Measurements from ENCODE around the gene QSER1.
"Not testable (repeated sequence)": the region's sequence is repeated elsewhere in the genome, so short reads cannot be mapped to it uniquely, and the experiment has no call there.

Gene QSER1

DNA sequence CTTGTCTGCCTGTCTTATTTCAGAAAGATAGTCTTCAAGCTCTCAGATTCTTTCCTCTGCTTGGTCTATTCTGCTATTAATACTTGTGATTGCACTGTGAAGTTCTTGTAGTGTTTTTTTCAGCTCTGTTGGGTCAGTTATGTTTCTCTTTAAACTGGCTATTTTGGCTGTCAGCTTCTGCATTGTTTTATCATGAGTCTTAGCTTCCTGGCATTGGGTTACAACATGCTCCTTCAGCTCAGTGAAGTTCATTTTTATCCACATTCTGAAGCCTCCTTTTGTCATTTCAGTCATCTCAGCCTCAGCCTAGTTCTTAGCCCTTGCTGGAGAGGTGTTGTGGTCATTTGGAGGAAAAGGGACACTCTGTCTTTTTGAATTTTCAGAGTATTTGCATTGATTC lies 107.6 kb downstream of the QSER1 start:
- DNase-seq (ENCODE audit: low read depth in 1 of 2, low spot score in 1 of 2) = no peak

DNA sequence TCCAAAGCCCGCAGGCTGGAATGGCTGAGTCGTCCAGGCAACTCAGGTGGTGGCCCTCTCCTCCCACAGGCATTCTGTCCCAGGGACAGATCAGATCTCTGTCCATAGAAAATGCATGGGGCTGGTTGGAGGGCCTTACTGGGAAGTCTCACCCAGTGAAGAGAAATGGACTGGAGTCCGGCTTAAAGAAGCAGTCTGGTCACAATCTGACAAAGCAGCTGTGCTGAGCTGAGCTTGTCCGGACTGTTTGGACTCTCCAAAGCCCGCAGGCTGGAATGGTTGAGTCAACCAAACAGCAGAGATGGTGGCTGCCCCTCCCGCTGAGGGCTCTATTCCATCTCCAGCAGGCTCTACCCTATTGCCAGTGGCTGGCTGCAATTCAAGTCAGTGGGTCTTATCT lies 108.7 kb downstream of the QSER1 start:
- no peak for DNase-seq (ENCODE audit: low read depth in 1 of 2, low spot score in 1 of 2)

DNA sequence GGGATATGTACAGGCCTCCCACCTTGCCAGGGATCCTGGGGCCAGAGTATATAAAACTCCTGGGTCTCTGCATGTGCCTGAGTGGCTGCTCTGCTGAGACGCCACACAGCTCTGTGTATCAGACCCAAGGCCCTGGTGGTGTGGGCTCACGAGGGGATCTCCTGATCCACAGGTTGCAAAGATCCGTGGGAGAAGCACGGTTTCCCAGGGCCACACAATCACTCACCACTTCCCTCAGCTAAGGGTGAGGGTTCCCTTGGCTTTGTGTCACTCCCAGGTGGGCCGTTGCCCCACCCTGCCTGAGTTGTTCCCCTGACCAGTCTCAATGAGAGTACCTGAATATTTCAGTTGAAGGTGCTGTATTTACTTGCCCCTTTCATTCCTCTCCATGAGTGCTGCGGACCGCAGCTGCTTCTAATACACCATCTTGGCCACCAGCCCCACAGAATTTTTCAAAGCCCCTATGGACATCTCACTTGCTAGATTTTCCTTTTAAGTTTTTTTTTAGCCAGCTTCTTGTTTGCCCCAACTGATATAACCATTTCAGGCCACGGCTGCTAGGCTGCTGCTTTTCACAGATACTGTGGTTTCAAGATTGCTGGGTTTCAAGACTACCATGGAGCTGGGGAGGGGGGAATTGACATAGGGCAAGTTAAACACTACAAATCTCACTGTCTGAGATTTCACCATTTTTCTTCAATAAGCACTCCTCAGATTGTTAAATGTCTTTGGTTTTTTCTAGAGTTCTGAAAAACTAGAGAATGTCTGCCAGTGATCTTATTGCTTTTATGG lies 109.3 kb downstream of the QSER1 start:
- no peak for DNase-seq (ENCODE audit: low read depth in 1 of 2, low spot score in 1 of 2)

DNA sequence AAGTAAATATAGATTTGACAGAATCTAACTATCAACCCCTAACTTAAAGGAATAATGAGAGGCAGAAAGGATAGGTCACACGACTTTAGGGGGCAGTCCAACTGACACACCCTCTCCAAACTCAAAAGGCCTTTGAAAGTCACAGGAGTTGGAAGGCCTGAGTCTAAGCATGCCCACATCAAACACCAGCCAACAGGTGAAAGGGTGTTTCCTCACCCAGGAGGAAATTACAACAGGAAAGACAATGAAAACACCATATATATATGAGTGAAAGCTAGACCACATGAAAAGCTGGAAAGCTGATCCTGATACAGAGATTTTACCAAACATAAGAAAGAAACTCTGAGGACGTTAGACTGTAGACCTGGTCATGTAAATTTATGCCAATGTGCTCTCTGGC lies 112.6 kb downstream of the QSER1 start:
- no peak for DNase-seq (ENCODE audit: low read depth in 1 of 2, low spot score in 1 of 2)

DNA sequence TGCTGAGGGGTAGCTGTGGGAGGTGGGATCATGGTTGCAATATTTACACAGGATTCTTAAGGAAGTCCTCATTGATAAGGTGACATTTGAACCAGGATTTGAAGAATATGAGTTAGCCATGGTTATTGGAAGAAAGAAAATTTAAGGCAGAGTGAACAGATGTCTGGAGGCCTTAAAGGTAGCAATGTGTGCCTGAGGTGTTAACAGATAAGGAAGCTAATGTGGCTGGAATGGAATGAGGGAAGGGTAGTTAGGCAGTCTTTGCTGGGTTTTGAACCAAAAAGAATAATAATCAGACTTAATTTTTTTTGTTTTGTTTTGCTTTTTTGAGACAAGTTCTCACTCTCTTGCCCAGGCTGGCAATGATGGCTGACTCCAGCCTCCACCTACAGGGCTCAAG lies 113.4 kb downstream of the QSER1 start:
- no peak for DNase-seq (ENCODE audit: low read depth in 1 of 2, low spot score in 1 of 2)

DNA sequence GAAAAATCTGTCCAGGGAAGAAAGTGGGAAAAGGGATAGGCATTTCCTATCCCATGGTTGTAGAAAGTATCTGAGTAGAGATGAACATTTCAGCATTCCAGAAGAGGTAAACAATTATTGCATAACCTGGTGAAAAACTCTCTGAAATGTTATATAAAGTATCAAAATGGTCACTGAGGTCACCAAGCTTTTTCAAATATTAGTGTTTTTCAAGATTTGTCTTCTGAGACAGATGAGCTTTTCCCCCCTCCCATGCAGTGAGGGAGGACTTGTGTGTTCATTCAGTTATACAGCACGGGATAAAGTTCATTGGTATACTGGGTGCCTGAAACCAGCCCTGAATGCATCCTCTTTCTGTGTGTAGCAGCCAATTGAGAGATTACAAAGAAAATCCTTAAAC lies 121.1 kb downstream of the QSER1 start:
- no peak for DNase-seq (ENCODE audit: low read depth in 1 of 2, low spot score in 1 of 2)

DNA sequence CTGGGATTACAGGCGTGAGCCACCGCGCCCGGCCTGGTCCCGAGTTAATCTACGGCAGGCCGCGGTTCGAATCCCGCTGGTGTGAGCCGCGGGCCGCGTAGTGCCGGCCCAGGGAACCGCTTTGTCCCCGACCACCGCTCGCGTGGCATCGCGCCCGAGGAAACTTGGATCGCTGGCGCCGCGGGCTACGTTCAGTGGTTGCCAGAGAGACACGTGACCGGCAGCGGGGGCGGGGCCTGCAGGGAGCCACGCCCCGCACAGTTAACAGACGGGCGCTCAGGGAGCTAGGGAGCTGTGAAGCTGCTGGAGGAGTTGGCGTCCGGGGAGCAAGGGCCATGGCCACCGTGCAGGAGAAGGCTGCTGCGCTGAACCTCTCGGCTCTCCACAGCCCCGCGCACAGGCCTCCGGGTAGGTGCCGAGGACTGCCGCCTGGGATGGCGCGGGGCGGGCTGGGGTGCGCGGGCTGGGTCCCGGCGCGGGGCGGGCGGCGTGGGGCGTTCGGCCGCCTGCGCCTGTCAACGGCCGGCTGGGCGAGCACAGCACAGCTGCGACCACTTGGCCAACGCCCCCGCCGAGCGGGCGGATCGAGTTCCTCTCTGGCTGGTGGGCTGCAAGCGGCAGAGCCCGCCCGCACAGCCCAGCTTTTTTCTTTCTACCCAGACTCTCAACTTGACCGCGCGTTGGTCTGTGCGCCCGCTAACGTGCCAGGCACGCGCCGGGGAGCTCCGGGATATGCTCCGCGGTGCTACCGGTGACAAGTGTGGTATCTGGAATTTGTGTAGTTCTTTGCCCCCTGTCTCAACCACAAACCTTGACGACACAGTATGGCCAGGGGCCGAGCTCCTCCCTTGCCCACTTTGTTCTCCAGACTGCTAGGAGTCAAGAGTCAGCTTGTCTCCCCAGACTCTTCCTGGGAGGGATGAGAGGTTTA lies 123.3 kb downstream of the QSER1 start, which contains the start of gene DEPDC7:
TSS of gene DEPDC7 (plus strand) at position 258 of the 931 bp plus-strand sequence. CDS start at position 336, 78 bp downstream.
- peak; percentile 43 to 57 for DNase-seq (ENCODE audit: low read depth in 1 of 2, low spot score in 1 of 2)

DNA sequence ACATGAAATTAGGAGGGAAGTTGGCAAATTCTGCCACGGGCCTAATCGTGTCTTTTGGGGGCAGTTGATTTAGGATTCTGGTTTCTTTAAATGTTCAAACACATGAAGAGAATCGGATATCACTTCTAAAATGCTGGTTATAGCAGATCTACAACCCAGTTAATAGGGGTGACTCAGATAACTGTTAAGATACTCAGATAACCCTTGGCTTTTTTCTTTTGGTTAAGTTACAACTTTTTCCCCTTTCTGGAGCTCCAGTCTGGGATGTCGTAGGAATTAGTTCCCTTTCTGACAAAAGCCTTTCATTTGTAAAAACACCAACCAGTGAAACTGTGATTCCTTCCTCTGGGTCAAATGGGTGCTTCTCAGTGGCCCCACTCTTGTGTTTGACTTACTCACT lies 124.0 kb downstream of the QSER1 start:
- DNase-seq (ENCODE audit: low read depth in 1 of 2, low spot score in 1 of 2) = no peak

DNA sequence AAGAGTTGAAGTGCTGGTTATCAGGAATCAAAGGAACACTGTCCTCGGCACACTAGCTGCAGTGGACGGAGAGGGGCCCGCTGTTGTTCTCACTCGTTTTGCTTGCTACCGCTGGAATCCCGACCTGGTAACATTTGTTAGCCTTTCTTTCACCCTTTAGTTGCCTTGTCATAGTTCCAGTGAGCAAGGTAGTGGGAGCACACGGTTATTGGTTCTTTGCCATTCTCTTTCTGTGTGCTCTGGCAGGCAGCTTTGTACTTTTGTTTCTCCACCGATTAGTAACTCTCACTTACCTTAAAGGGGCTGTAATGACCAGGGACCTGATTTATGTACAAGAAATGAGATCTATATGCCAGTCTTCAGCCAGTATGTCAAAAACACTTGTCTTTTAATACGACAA lies 124.9 kb downstream of the QSER1 start:
- no peak for DNase-seq (ENCODE audit: low read depth in 1 of 2, low spot score in 1 of 2)

DNA sequence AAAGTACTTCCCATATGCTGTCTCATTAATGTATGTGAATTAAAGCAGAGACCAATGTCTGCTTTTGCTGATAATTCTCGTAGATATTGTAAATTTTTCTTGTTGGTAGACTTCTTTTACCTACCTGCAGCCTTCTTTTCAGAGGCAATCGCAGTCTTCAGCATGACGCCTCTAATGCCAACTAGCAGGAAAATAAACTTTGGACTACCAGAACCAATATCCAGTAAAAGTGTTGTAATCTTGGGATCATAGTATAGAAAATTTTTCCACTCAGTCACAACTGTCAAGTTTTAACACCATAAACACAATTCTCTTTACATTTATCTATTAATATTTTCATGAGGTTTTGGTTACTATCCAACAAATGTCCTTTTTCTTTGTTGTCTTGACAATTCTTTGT lies 125.4 kb downstream of the QSER1 start:
- no peak for DNase-seq (ENCODE audit: low read depth in 1 of 2, low spot score in 1 of 2)

DNA sequence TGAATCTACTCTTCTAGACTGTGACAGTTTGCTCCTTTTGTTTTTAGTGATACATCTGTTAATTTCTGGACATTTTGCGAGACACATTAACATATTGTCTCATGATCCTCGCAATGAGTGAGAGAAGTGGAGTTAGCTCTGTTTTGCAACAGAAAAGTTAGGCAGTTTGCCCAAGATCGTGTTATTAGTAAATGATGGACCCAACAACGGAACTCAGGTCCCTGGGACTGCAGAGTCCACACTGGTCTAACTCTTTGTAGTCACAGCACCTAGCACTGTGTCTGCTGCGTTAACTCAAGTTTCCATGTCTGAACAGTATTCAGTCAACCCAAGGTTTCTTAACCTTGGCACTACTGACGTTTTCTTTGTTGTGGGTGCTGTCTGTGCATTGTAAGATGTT lies 126.2 kb downstream of the QSER1 start:
- no peak for DNase-seq (ENCODE audit: low read depth in 1 of 2, low spot score in 1 of 2)

DNA sequence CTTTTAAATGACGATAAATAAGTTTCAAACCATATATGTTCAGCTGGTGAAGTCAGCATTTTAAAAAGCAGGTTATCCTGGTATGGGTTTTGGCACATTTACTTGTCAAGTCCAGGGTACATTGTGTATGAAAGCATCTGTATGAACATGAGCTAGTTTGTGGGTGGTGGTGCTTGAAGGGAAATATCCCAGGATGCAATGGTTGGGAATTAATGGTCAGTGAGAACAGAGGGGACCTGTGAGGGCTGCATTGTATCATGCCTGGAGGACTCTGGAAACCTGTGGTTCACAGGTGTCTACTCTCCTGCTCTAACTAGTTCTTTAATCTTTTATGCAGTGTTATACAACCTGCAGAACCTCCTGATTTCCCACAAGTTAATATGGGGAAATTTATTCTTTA lies 128.9 kb downstream of the QSER1 start:
- no peak for DNase-seq (ENCODE audit: low read depth in 1 of 2, low spot score in 1 of 2)

DNA sequence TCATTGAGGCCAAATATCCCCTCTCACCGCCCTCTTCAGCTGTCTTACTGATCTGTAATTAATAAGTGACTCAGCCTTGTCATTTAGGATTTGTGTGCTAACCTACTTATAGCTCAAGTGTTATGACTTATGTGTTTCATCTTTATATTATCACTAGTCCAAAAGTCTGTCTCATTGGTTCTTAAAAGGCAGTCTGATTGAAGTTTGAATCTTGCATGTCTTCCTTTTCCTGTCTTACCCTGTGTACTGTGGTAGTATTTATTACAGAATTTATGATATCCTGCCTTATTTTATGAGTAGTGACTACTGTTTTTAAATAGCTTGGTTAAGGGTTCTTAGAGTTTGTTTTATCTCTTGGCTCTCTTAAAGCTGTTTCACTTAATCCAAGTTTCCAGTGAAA lies 129.3 kb downstream of the QSER1 start:
- no peak for DNase-seq (ENCODE audit: low read depth in 1 of 2, low spot score in 1 of 2)

DNA sequence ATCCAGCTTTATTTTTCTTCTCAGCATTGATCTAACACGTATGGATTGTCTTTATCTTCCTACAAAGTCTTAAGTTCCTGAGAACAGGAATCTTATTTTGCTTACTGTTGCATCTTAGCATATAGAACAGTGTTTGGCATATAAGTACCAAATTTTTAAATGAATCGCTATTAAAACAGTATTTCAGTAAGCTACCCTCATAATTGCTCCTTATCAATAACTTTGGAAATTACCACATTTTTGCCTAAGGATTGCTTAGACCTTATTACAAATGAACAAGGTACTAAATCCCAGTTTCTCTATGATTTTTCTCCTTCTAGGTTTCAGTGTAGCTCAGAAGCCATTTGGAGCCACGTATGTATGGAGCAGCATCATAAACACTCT lies 132.7 kb downstream of the QSER1 start:
- DNase-seq (ENCODE audit: low read depth in 1 of 2, low spot score in 1 of 2) = no peak

DNA sequence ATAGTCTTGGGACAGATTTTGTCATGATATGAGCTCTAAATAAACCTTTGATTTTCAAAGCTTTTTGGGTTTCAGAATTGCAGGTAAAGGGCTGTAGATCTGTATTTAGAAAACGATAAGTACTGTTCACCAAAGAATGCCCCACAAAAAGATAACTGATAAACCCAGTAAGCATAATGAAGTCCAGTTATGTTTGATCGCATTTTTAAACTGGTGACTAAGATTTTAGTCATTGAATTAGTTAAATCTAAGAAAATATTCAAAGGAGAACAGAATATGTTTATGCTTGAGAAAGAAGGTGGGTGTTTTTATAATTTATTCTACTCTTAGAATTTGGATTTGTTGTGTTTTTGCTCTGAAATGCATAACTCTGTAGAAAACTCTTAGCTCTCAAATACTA lies 134.6 kb downstream of the QSER1 start:
- no peak for DNase-seq (ENCODE audit: low read depth in 1 of 2, low spot score in 1 of 2)

DNA sequence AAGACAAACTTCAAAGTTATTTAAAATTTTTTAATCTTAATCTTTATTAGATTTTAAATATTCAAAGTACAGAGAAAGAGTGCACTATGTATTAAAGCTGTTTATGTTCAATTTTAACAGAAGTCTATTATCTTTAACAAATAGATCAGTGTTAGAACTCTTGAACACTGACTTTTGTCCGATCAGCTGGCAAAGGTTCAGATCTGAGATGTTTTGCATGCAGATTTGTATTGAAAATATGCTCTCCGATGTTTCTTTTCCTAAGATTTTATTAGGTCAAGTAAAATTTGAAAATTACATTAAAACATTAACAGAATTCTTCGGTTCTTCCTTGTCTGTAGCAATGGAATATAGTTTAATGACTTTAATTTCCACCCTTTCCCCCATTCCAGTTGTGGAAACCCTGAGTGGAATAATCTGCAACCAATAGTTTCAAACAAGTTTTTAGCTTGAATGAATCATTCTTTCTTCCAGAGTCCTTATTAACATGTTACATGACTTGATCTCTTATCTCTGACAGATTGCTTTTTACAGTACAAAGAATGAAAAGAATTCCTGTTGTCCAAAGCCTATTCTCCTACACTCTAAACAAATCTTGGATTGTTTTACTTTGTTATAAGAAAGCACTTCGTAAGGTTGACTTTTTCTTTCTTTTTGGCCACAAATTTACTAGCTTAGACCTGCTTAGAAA lies 135.4 kb downstream of the QSER1 start:
- DNase-seq (ENCODE audit: low read depth in 1 of 2, low spot score in 1 of 2) = no peak

DNA sequence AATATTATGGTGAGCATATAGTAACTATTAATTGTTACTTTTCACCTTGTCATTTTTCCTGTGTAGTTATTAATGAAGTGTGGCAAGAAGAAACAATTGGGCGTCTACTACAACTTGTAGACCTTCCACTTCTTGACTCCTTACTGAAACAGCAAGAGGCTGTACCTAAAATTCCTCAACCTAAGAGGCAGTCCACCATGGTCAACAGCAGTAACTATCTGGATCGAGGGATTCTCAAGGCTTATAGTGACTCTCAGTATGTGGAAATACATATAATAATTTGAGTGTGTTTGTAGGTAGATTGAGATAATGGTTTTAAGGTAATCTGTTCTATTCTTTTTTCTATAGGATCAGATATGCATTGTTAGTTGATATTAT lies 135.9 kb downstream of the QSER1 start:
- DNase-seq (ENCODE audit: low read depth in 1 of 2, low spot score in 1 of 2) = no peak

DNA sequence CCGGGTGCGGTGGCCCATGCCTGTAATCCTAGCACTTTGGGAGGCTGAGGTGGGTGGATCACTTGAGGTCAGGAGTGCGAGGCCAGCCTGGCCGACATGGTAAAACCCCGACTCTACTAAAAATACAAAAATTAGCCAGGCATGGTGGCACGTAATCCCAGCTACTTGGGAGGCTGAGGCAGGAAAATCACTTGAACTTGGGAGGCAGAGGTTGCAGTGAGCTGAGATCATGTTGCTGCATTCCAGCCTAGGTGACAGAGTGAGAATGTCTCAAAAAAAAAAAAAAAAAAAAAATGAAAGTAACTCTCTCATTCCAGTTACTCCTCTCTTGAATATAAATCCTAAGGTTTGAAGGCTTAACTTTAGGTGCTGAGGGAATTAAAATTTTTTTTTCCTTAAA lies 136.6 kb downstream of the QSER1 start:
- DNase-seq (ENCODE audit: low read depth in 1 of 2, low spot score in 1 of 2) = not testable (repeated sequence)

All from activated T-helper 1 cell treated with anti-CD3 and anti-CD28 coated beads, Interleukin-2, amount 50 U/mL, for 16 hours (primary cell).